ENCODE data around the gene PDS5A.
"Not testable (repeated sequence)": the region's sequence is repeated elsewhere in the genome, so short reads cannot be mapped to it uniquely, and the experiment has no call there.

The PDS5A gene

DNA sequence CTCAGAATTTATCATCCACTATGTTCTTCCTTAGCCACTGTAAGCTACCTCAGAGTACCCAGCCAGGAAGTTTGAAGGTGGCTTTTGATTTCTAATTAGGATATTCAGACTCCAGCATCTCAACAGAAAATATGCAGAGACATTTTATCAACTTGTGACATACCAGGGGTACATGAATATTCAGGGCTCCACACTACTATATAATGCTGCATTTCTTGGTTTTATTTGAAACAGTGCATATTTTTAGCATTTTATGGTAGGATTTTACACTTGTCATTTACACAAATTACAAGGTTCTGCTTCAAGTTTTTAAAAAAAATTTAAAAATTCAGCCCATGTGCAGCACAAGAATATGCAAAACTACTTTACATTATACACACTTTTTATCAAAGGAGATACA is 155.0 kb downstream of the PDS5A start:
- Histone ChIP-seq H3K9me3 (replicated peaks; ENCODE audit: low read length) (no peaks in the 10 kb centered on the region), H3K27me3 (ENCODE audit: control insufficient read depth, insufficient read depth, low read length) (no peaks in the 10 kb centered on the region), H3K9ac (ENCODE audit: low read depth, low read length) (no peak overlapping the region), H3K4me3 (ENCODE audit: low read length) (no peak overlapping the region), H3K36me3 (ENCODE audit: insufficient read depth, low read length) (peaks cover 33% of the 10 kb centered on the region), H3K4me1 (ENCODE audit: control insufficient read depth, insufficient read depth, low read length) (peaks cover 11% of the 10 kb centered on the region), H3K4me2 (ENCODE audit: low read length) (no peak overlapping the region)

DNA sequence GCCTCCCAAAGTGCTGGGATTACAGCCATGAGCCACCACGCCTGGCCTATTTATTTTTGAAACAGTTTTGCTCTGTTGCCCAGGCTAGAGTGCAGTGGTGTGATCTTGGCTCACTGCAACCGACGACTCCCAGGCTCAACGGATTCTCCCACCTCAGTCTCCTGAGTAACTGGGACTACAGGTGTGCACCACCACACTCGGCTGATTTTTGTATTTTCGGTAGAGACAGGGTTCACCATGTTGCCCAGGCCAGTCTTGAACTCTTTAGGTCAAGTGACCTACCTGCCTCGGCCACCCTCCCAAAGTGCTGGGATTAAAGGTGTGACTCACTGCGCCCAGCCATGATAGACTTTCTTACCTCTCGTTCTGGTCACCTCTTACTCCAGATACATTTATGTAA is 155.8 kb downstream of the PDS5A start:
- H3K9ac ChIP-seq (ENCODE audit: low read depth, low read length): no peak overlapping the region
- H3K4me3 ChIP-seq (ENCODE audit: low read length): no peak overlapping the region
- H3K4me2 ChIP-seq (ENCODE audit: low read length): no peak overlapping the region
- no peaks in the 10 kb centered on the region for H3K9me3 ChIP-seq (replicated peaks; ENCODE audit: low read length)
- peaks cover 28% of the 10 kb centered on the region for H3K36me3 ChIP-seq (ENCODE audit: insufficient read depth, low read length)
- H3K4me1 ChIP-seq (ENCODE audit: control insufficient read depth, insufficient read depth, low read length): peaks cover 11% of the 10 kb centered on the region
- H3K27me3 ChIP-seq (ENCODE audit: control insufficient read depth, insufficient read depth, low read length): no peaks in the 10 kb centered on the region

DNA sequence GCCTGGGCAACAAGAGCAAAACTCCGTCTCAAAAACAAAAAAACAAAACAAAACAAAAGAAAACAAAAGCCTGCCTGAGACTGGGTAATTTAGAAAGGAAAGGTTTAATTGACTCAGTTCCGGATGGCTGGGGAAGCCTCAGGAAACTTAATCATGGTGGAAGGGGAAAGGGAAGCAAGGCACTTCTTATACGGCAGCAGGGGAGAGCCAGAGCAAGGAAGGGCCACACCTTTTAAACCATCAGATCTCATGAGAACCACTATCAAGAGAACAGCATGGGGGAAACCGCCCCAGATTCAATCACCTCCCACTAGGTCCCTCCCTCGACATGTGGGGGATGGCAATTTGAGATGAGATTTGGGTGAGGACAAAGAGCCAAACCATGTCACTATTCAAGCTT is 157.5 kb downstream of the PDS5A start:
- Histone ChIP-seq H3K4me1 (ENCODE audit: control insufficient read depth, insufficient read depth, low read length) (peaks cover under 1% of the 10 kb centered on the region), H3K27me3 (ENCODE audit: control insufficient read depth, insufficient read depth, low read length) (no peaks in the 10 kb centered on the region), H3K36me3 (ENCODE audit: insufficient read depth, low read length) (peaks cover 26% of the 10 kb centered on the region), H3K9ac (ENCODE audit: low read depth, low read length) (no peak overlapping the region), H3K4me2 (ENCODE audit: low read length) (no peak overlapping the region), H3K9me3 (replicated peaks; ENCODE audit: low read length) (no peaks in the 10 kb centered on the region), H3K4me3 (ENCODE audit: low read length) (no peak overlapping the region)

DNA sequence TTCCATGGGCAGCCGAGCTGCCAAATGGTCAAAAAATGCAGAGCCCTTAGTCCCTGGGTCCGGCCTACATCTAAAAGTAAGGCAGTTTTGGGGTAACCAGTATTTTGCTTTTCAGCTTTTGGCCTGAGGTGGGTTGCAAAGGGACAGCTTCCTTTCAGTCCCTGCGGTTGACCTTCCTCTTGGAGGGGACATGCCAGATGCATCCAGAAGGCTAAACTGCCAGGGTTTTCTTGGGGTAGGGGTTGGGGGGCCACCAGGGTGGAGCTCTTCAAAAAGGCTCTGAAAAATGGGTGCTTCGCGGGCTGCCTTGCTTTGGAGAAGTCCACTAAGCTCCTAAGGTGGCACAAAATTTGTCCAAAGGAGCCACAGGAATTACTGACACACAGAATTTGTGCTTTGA is 159.1 kb downstream of the PDS5A start:
- no peaks in the 10 kb centered on the region for H3K27me3 ChIP-seq (ENCODE audit: control insufficient read depth, insufficient read depth, low read length)
- H3K9me3 ChIP-seq (replicated peaks; ENCODE audit: low read length): no peaks in the 10 kb centered on the region
- H3K4me3 ChIP-seq (ENCODE audit: low read length): no peak overlapping the region
- H3K4me2 ChIP-seq (ENCODE audit: low read length): no peak overlapping the region
- no peaks in the 10 kb centered on the region for H3K4me1 ChIP-seq (ENCODE audit: control insufficient read depth, insufficient read depth, low read length)
- H3K36me3 ChIP-seq (ENCODE audit: insufficient read depth, low read length): peaks cover 11% of the 10 kb centered on the region
- no peak overlapping the region for H3K9ac ChIP-seq (ENCODE audit: low read depth, low read length)

DNA sequence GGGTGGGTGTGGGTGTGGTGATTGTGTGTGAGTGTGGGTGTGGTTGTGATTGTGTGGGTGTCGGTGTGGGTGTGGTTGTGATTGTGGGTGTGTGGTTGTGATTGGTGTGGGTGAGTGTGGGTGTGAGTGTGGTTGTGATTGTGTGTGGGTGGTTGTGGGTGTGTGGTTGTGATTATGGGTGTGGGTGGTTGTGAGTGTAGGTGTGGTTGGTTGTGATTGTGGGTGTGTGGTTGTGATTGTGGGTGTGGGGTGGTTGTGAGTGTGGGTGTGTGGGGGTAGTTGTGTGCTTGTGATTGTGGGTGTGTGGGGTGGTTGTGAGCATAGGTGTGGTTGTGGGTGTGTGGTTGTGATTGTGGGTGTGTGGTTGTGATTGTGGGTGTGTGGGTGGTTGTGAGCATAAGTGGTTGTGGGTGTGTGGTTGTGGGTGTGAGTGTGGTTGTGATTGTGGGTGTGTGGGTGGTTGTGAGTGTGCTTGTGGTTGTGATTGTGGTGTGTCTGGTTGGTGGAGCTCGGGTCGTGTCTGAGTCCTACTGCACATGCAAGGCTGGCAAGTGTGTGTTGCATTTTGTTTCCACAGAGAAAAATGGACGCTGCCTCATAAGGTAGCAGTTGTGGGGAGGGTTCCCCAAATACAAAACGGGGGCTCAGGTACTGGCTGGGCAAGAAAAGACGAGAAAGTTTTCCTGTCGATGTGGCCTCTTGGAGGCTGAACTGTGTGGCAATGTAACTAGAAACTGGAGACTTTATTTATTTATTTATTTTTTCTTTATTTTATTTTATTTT is 163.1 kb downstream of the PDS5A start:
- Histone ChIP-seq H3K4me1 (ENCODE audit: control insufficient read depth, insufficient read depth, low read length) (no peaks in the 10 kb centered on the region), H3K9me3 (replicated peaks; ENCODE audit: low read length) (no peaks in the 10 kb centered on the region), H3K9ac (ENCODE audit: low read depth, low read length) (no peak overlapping the region), H3K4me2 (ENCODE audit: low read length) (no peak overlapping the region), H3K4me3 (ENCODE audit: low read length) (no peak overlapping the region), H3K27me3 (ENCODE audit: control insufficient read depth, insufficient read depth, low read length) (no peaks in the 10 kb centered on the region), H3K36me3 (ENCODE audit: insufficient read depth, low read length) (no peaks in the 10 kb centered on the region)

DNA sequence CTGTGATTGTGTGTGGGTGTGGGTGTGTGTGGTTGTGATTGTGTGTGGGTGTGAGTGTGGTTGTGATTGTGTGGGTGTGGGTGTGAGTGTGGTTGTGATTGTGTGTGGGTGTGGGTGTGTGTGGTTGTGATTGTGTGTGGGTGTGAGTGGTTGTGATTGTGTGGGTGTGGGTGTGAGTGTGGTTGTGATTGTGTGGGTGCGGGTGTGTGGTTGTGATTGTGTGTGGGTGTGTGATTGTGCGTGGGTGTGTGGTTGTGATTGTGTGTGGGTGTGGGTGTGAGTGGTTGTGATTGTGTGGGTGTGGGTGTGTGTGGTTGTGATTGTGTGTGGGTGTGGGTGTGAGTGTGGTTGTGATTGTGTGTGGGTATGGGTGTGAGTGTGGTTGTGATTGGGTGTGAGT is 163.9 kb downstream of the PDS5A start:
- H3K9ac ChIP-seq (ENCODE audit: low read depth, low read length); H3K36me3 ChIP-seq (ENCODE audit: insufficient read depth, low read length); H3K4me3 ChIP-seq (ENCODE audit: low read length); H3K9me3 ChIP-seq (replicated peaks; ENCODE audit: low read length); H3K27me3 ChIP-seq (ENCODE audit: control insufficient read depth, insufficient read depth, low read length); H3K4me1 ChIP-seq (ENCODE audit: control insufficient read depth, insufficient read depth, low read length); H3K4me2 ChIP-seq (ENCODE audit: low read length): not testable (repeated sequence)

DNA sequence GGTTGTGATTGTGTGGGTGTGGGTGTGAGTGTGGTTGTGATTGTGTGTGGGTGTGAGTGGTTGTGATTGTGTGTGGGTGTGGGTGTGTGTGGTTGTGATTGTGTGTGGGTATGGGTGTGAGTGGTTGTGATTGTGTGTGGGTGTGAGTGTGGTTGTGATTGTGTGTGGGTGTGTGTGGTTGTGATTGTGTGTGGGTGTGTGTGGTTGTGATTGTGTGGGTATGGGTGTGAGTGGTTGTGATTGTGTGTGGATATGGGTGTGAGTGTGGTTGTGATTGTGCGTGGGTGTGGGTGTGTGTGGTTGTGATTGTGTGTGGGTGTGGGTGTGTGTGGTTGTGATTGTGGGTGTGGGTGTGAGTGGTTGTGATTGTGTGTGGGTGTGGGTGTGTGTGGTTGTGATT is 164.7 kb downstream of the PDS5A start:
- H3K4me3 ChIP-seq (ENCODE audit: low read length); H3K4me1 ChIP-seq (ENCODE audit: control insufficient read depth, insufficient read depth, low read length); H3K9ac ChIP-seq (ENCODE audit: low read depth, low read length); H3K9me3 ChIP-seq (replicated peaks; ENCODE audit: low read length); H3K36me3 ChIP-seq (ENCODE audit: insufficient read depth, low read length); H3K4me2 ChIP-seq (ENCODE audit: low read length); H3K27me3 ChIP-seq (ENCODE audit: control insufficient read depth, insufficient read depth, low read length): not testable (repeated sequence)

DNA sequence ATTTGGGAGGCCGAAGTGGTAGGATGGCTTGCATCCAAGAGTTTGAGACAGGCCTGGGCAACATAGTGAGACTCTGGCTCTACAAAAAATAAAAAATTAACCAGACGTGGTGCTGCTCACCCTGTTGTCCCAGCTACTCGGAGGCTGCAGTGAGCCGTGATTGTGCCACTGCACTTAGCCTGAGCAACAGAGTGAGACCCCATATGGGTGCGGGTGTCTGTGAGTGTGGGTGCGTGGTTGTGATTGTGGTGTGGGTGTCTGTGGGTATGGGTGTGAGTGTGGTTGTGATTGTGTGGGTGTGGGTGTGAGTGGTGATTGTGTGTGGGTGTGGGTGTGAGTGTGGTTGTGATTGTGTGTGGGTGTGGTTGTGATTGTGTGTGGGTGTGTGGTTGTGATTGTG is 165.2 kb downstream of the PDS5A start:
- Histone ChIP-seq H3K27me3 (ENCODE audit: control insufficient read depth, insufficient read depth, low read length) (no peaks in the 10 kb centered on the region), H3K4me2 (ENCODE audit: low read length) (no peak overlapping the region), H3K36me3 (ENCODE audit: insufficient read depth, low read length) (no peaks in the 10 kb centered on the region), H3K9ac (ENCODE audit: low read depth, low read length) (no peak overlapping the region), H3K4me3 (ENCODE audit: low read length) (no peak overlapping the region), H3K4me1 (ENCODE audit: control insufficient read depth, insufficient read depth, low read length) (no peaks in the 10 kb centered on the region), H3K9me3 (replicated peaks; ENCODE audit: low read length) (no peaks in the 10 kb centered on the region)

DNA sequence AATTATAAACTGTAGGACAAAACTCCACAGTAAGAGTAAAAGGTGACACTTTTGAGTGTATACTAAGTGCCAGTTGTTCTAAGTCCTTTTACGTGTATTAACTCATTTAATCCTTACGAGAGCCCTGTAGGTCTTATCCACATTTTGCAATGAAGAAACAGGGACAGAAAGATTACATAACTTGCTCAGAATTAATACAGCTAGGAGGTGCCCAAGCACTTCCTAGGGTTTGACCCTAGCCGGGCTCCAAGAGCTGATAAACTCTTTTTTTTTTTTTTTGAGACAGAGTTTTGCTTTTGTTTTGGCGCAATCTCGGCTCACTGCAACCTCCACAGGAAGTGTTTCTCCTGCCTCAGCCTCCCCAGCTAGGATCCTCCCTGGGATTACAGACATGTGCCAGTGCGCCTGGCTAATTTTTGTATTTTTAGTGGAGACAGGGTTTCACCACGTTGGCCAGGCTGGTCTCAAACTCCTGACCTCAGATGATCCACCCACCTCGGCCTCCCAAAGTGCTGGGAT is 169.4 kb downstream of the PDS5A start:
- Histone ChIP-seq H3K4me1 (ENCODE audit: control insufficient read depth, insufficient read depth, low read length) (no peaks in the 10 kb centered on the region), H3K36me3 (ENCODE audit: insufficient read depth, low read length) (no peaks in the 10 kb centered on the region), H3K27me3 (ENCODE audit: control insufficient read depth, insufficient read depth, low read length) (no peaks in the 10 kb centered on the region)

DNA sequence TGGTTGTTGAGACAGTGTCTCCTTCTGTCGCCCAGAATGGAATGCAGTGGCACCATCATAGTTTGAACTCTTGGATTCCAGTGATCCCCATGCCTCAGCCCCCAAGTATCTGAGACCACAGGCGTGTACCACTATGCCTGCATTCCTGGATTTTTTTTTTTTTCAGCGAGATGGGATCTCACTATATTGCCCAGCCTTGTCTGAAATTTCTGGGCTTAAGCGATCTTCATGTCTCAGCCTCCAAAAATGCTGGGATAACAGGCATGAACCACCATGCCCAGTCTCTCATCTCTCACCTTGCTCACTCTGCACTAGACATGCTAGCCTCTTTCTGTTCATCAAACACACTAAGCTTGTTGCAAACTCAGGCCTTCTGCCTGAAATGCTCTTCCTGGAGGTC is 175.7 kb downstream of the PDS5A start:
- no peaks in the 10 kb centered on the region for H3K36me3 ChIP-seq (ENCODE audit: insufficient read depth, low read length)
- H3K4me2 ChIP-seq (ENCODE audit: low read length): no peak overlapping the region

More for the DNA sequence above, 169.4 kb downstream of the PDS5A start:
- no peak overlapping the region for H3K4me2 ChIP-seq (ENCODE audit: low read length)
- no peak overlapping the region for H3K4me3 ChIP-seq (ENCODE audit: low read length)
- H3K9me3 ChIP-seq (replicated peaks; ENCODE audit: low read length): no peaks in the 10 kb centered on the region
- no peak overlapping the region for H3K9ac ChIP-seq (ENCODE audit: low read depth, low read length)

DNA sequence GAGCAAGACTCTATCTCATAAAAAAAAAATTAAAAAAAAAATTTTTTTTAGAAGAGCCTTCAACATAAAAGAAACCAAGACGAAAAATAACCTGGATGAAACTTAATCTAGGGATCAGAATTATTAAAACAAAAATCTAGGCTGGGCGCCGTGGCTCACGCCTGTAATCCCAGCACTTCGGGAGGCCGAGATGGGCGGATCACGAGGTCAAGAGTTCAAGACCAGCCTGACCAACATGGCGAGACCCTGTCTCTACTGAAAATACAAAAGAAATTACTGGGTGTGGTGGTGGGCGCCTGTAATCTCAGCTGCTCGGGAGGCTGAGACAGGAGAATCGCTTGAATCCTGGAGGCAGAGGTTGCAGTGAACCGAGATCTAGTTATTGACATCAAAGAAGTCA is 184.7 kb downstream of the PDS5A start:
- H3K27me3 ChIP-seq (ENCODE audit: control insufficient read depth, insufficient read depth, low read length); H3K36me3 ChIP-seq (ENCODE audit: insufficient read depth, low read length); H3K9me3 ChIP-seq (replicated peaks; ENCODE audit: low read length): not testable (repeated sequence)

More for the DNA sequence above, 175.7 kb downstream of the PDS5A start:
- H3K4me1 ChIP-seq (ENCODE audit: control insufficient read depth, insufficient read depth, low read length): no peaks in the 10 kb centered on the region
- H3K4me3 ChIP-seq (ENCODE audit: low read length): no peak overlapping the region
- no peaks in the 10 kb centered on the region for H3K9me3 ChIP-seq (replicated peaks; ENCODE audit: low read length)
- no peak overlapping the region for H3K9ac ChIP-seq (ENCODE audit: low read depth, low read length)
- H3K27me3 ChIP-seq (ENCODE audit: control insufficient read depth, insufficient read depth, low read length): no peaks in the 10 kb centered on the region

DNA sequence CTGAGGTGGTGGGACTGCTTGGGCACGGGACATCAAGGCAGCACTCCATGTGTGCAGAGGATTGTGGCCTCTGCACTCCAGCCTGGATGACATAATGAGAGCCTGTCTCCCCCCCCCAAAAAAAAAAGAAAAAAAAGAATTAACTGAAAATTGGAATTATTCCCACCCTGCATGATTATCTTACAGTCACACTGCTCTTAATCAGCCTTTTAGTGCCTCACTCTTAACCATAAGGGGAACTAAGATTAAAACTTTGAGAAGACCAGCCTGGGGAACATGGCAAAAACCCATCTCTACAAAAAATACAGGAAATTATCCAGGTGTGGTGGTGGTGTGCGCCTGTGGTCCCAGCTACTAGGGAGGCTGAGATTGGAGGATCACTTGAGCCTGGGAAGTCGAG is 185.2 kb downstream of the PDS5A start:
- no peak overlapping the region for H3K9ac ChIP-seq (ENCODE audit: low read depth, low read length)
- no peaks in the 10 kb centered on the region for H3K36me3 ChIP-seq (ENCODE audit: insufficient read depth, low read length)
- H3K27me3 ChIP-seq (ENCODE audit: control insufficient read depth, insufficient read depth, low read length): no peaks in the 10 kb centered on the region
- no peaks in the 10 kb centered on the region for H3K9me3 ChIP-seq (replicated peaks; ENCODE audit: low read length)
- H3K4me2 ChIP-seq (ENCODE audit: low read length): no peak overlapping the region
- no peak overlapping the region for H3K4me3 ChIP-seq (ENCODE audit: low read length)
- no peaks in the 10 kb centered on the region for H3K4me1 ChIP-seq (ENCODE audit: control insufficient read depth, insufficient read depth, low read length)

More for the DNA sequence above, 184.7 kb downstream of the PDS5A start:
- H3K9ac ChIP-seq (ENCODE audit: low read depth, low read length); H3K4me3 ChIP-seq (ENCODE audit: low read length); H3K4me2 ChIP-seq (ENCODE audit: low read length); H3K4me1 ChIP-seq (ENCODE audit: control insufficient read depth, insufficient read depth, low read length): not testable (repeated sequence)

Data from skeletal muscle satellite cell (primary cell).